Hepatocyte (in vitro differentiated cells): ENCODE data around the gene POTEF. TPM values are rescaled to one million over a fixed set of nuclear protein-coding genes. Genes with fewer than 3 reads are reported as not detected.
"Not testable (repeated sequence)": the region's sequence is repeated elsewhere in the genome, so short reads cannot be mapped to it uniquely, and the experiment has no call there.

Experiments
- DNase-seq: peaks from one replicate; pipeline ENCODE4 v3.0.0-alpha.2; 2016; ENCODE audit warnings: low spot score
- H2AFZ ChIP-seq: fragments of 200-600 bp; sonication (generic); 2 replicates; pipeline ENCODE4 v1.6.0; 2016; ENCODE audit warnings: antibody characterized with exemption, mild to moderate bottlenecking
- H3K27ac ChIP-seq: fragments of 200-600 bp; sonication (generic); 2 replicates; pipeline ENCODE4 v1.5.1; 2016; ENCODE audit warnings: mild to moderate bottlenecking
- H3K27me3 ChIP-seq: fragments of 200-600 bp; sonication (generic); 2 replicates; pipeline ENCODE4 v1.6.1; 2016
- H3K36me3 ChIP-seq: fragments of 200-600 bp; sonication (generic); replicated peaks from 2 replicates; pipeline ENCODE4 v1.5.1; 2016; ENCODE audit warnings: low read depth; ENCODE audit not compliant: insufficient read depth
- H3K4me1 ChIP-seq: fragments of 200-600 bp; sonication (generic); 2 replicates; pipeline ENCODE4 v1.5.1; 2016; ENCODE audit warnings: mild to moderate bottlenecking, moderate library complexity; ENCODE audit not compliant: insufficient read depth
- H3K4me2 ChIP-seq: fragments of 200-600 bp; sonication (generic); 2 replicates; pipeline ENCODE4 v1.6.0; 2016
- H3K4me3 ChIP-seq: fragments of 200-600 bp; sonication (generic); 2 replicates; pipeline ENCODE4 v1.5.1; 2016; ENCODE audit warnings: mild to moderate bottlenecking
- H3K79me2 ChIP-seq: fragments of 200-600 bp; sonication (generic); 2 replicates; pipeline ENCODE4 v1.6.0; 2017; ENCODE audit warnings: mild to moderate bottlenecking
- H3K9me2 ChIP-seq: fragments of 200-600 bp; sonication (generic); replicated peaks from 2 replicates; pipeline ENCODE4 v1.6.0; 2017; ENCODE audit warnings: mild to moderate bottlenecking; ENCODE audit not compliant: insufficient read depth
- H3K9me3 ChIP-seq: fragments of 200-600 bp; sonication (generic); 2 replicates; pipeline ENCODE4 v1.5.1; 2016; ENCODE audit warnings: low read depth, mild to moderate bottlenecking
- H4K20me1 ChIP-seq: fragments of 200-600 bp; sonication (generic); 2 replicates; pipeline ENCODE4 v1.6.0; 2016; ENCODE audit warnings: mild to moderate bottlenecking; ENCODE audit not compliant: insufficient read depth, poor library complexity, severe bottlenecking
- CTCF ChIP-seq: fragments of 200-600 bp; sonication (generic); IDR thresholded peaks from 2 replicates; pipeline ENCODE4 v1.5.1; 2016; ENCODE audit warnings: antibody characterized with exemption, mild to moderate bottlenecking; ENCODE audit not compliant: poor library complexity
- EZH2 ChIP-seq: fragments of 200-600 bp; sonication (generic); IDR thresholded peaks from 2 replicates; pipeline ENCODE4 v1.6.1; 2016; ENCODE audit warnings: antibody characterized with exemption, mild to moderate bottlenecking, borderline replicate concordance
- EZH2phosphoT487 ChIP-seq: fragments of 200-600 bp; sonication (generic); IDR thresholded peaks from one replicate; pipeline ENCODE4 v1.6.1; 2018; ENCODE audit warnings: antibody characterized with exemption, mild to moderate bottlenecking, low read depth, moderate library complexity; ENCODE audit not compliant: unreplicated experiment, severe bottlenecking
- WGBS: methylation state at CpG from one replicate; pipeline ENCODE4 v1.1.6; 2016; ENCODE audit warnings: low lambda C conversion rate; ENCODE audit errors: missing lambda C conversion rate; 5-methylcytosine and 5-hydroxymethylcytosine counted together
- polyA plus RNA-seq: library from polyadenylated mRNA; unstranded; fragments of >200 nt; fragmentation: Nextera tagmentation; extraction: Ambion mirVana; gene quantifications from 2 replicates; pipeline ENCODE4 v1.2.1, GENCODE V29; 2016
- total RNA-seq: library from RNA; depleted of rRNA; stranded (reverse); fragments of >200 nt; gene quantifications from 2 replicates; pipeline ENCODE4 v1.2.3, GENCODE V29; 2014

The POTEF gene
- total and polyA plus RNA-seq, 2 experiments from 2014 or later, result 12.9 to 32.6 TPM

- Histone ChIP-seq H2AFZ (no peak overlapping the region), H4K20me1 (no peaks in the 10 kb centered on the region), H3K36me3 (no peaks in the 10 kb centered on the region), H3K4me2 (no peak overlapping the region), H3K27ac (no peak overlapping the region), H3K4me1 (no peaks in the 10 kb centered on the region), H3K9me2 (no peaks in the 10 kb centered on the region), H3K9me3 (no peaks in the 10 kb centered on the region), H3K27me3 (no peaks in the 10 kb centered on the region), H3K79me2 (no peaks in the 10 kb centered on the region), H3K4me3 (no peak overlapping the region)
- no peak for DNase-seq
- TF ChIP-seq EZH2phosphoT487, result no peak
- no peak for TF ChIP-seq EZH2
- TF ChIP-seq CTCF, result no peak
- WGBS, result 96% methylated on average over 8 of the region's 8 CpGs
Measured at GRCh38 chr2:130165293-130166016, 36.4 kb upstream of the POTEF start.

GRCh38 chr2:130162968-130163367 lies 33.9 kb upstream of the POTEF start:
- Histone ChIP-seq H3K4me2 (no peak overlapping the region), H3K27me3 (no peaks in the 10 kb centered on the region), H3K4me3 (no peak overlapping the region), H4K20me1 (no peaks in the 10 kb centered on the region), H3K9me3 (no peaks in the 10 kb centered on the region), H3K36me3 (no peaks in the 10 kb centered on the region), H3K4me1 (no peaks in the 10 kb centered on the region), H3K79me2 (no peaks in the 10 kb centered on the region), H3K9me2 (no peaks in the 10 kb centered on the region), H2AFZ (no peak overlapping the region), H3K27ac (no peak overlapping the region)
- TF ChIP-seq EZH2 (no peak), EZH2phosphoT487 (no peak), CTCF (no peak)
- WGBS, result 96% methylated on average over 9 of the region's 9 CpGs
- DNase-seq, result no peak

- H3K36me3 ChIP-seq, H3K27ac ChIP-seq: not testable (repeated sequence)
Measured at GRCh38 chr2:130162486-130162885, 33.5 kb upstream of the POTEF start.

GRCh38 chr2:130160838-130161705 lies 32.0 kb upstream of the POTEF start:
- 74% methylated on average over 19 of the region's 25 CpGs for WGBS
- peak; percentile 17 for TF ChIP-seq CTCF
- not testable (repeated sequence) for H3K4me1 ChIP-seq, H3K36me3 ChIP-seq, H3K27me3 ChIP-seq, H3K27ac ChIP-seq, H3K79me2 ChIP-seq, H3K9me2 ChIP-seq, H3K9me3 ChIP-seq, H4K20me1 ChIP-seq, H3K4me2 ChIP-seq, H2AFZ ChIP-seq, H3K4me3 ChIP-seq
- peak; percentile 45 for DNase-seq

More at GRCh38 chr2:130162486-130162885, 33.5 kb upstream of the POTEF start:
- not testable (repeated sequence) for H3K4me2 ChIP-seq, H3K79me2 ChIP-seq, DNase-seq, H3K4me1 ChIP-seq, H3K27me3 ChIP-seq, H3K9me3 ChIP-seq, H4K20me1 ChIP-seq, H2AFZ ChIP-seq, H3K9me2 ChIP-seq, H3K4me3 ChIP-seq
- 95% methylated on average over 7 of the region's 7 CpGs for WGBS
